Keratinocyte (primary cell): ENCODE data around the gene CLEC16A. TPM values are rescaled to one million over a fixed set of nuclear protein-coding genes. Genes with fewer than 3 reads are reported as not detected.

Experiments used
- DNase-seq: peaks from one replicate; pipeline ENCODE4 v3.0.0-alpha.2; 2011; ENCODE audit warnings: low read depth, missing footprints, low spot score
- FAIRE-seq: peaks from 2 replicates; lab custom pipeline; 2011; peaks lifted over from hg19 to GRCh38; lab: Jason Lieb, UNC
- H2AFZ ChIP-seq: 2 replicates; pipeline ENCODE4 v1.6.0; 2012; ENCODE audit warnings: low read length, control low read depth, inconsistent platforms; ENCODE audit not compliant: control insufficient read depth
- H3K27ac ChIP-seq: 2 replicates; pipeline ENCODE4 v1.5.1; 2011; ENCODE audit warnings: low read length; ENCODE audit not compliant: control insufficient read depth, insufficient read depth
- H3K27me3 ChIP-seq: 3 replicates; pipeline ENCODE4 v1.6.0; 2011; ENCODE audit warnings: low read length; ENCODE audit not compliant: control insufficient read depth, insufficient read depth; ENCODE audit errors: extremely low read depth
- H3K36me3 ChIP-seq, 2 experiments: 2 replicates in 1 of 2; 3 replicates in 1 of 2; pipeline ENCODE4 v1.5.1; 2011; ENCODE audit warnings: low read length in 2 of 2, mild to moderate bottlenecking in 1 of 2; ENCODE audit not compliant: control insufficient read depth in 2 of 2, insufficient read depth in 2 of 2; ENCODE audit errors: extremely low read depth in 1 of 2
- H3K4me1 ChIP-seq: 3 replicates; pipeline ENCODE4 v1.5.1; 2011; ENCODE audit warnings: low read length; ENCODE audit not compliant: control insufficient read depth, insufficient read depth; ENCODE audit errors: extremely low read depth
- H3K4me2 ChIP-seq: 3 replicates; pipeline ENCODE4 v1.6.0; 2011; ENCODE audit warnings: low read depth, low read length; ENCODE audit not compliant: control insufficient read depth, insufficient read depth; ENCODE audit errors: extremely low read depth
- H3K4me3 ChIP-seq, 3 experiments: fragments of 200-600 bp in 1 of 3; sonication (generic) in 1 of 3; 2 replicates in 2 of 3; 3 replicates in 1 of 3; pipeline ENCODE4 v1.5.1; 2011 to 2016; ENCODE audit warnings: low read length in 3 of 3, mild to moderate bottlenecking in 3 of 3, control low read depth in 2 of 3, inconsistent platforms in 1 of 3, low read depth in 1 of 3, mixed read lengths in 1 of 3, mixed run types in 1 of 3, moderate library complexity in 1 of 3; ENCODE audit not compliant: control insufficient read depth in 2 of 3, insufficient read depth in 2 of 3; ENCODE audit errors: extremely low read depth in 1 of 3
- H3K79me2 ChIP-seq: 2 replicates; pipeline ENCODE4 v1.6.0; 2012; ENCODE audit warnings: low read length; ENCODE audit not compliant: control insufficient read depth, insufficient read depth
- H3K9ac ChIP-seq: 3 replicates; pipeline ENCODE4 v1.6.0; 2011; ENCODE audit warnings: low read length; ENCODE audit not compliant: control insufficient read depth, insufficient read depth; ENCODE audit errors: extremely low read depth
- H3K9me1 ChIP-seq: 3 replicates; pipeline ENCODE4 v1.6.0; 2011; ENCODE audit warnings: low read length; ENCODE audit not compliant: control insufficient read depth, insufficient read depth; ENCODE audit errors: extremely low read depth
- H3K9me3 ChIP-seq: 2 replicates; pipeline ENCODE4 v1.5.1; 2012; ENCODE audit warnings: low read depth, low read length; ENCODE audit not compliant: control insufficient read depth
- H4K20me1 ChIP-seq: 3 replicates; pipeline ENCODE4 v1.6.0; 2011; ENCODE audit warnings: low read length; ENCODE audit not compliant: control insufficient read depth, insufficient read depth; ENCODE audit errors: extremely low read depth
- CTCF ChIP-seq, 3 experiments: IDR thresholded peaks in 1 of 3; conservative IDR thresholded peaks in 1 of 3; optimal IDR thresholded peaks in 1 of 3; 2 replicates in 2 of 3; 3 replicates in 1 of 3; pipeline versions ENCODE3 to v1.5.1; 2011; ENCODE audit warnings: low read length in 3 of 3, mild to moderate bottlenecking in 3 of 3, moderate library complexity in 2 of 3, control low read depth in 1 of 3, inconsistent platforms in 1 of 3; ENCODE audit not compliant: insufficient read depth in 2 of 3; ENCODE audit errors: extremely low read depth in 1 of 3
- EZH2 ChIP-seq: IDR thresholded peaks from one replicate; pipeline ENCODE4 v1.6.1; 2012; ENCODE audit warnings: inconsistent platforms, mild to moderate bottlenecking, low read length, moderate library complexity
- dilution Hi-C: fragments of 300-500 bp; cut with MboI; formaldehyde crosslinking; loops from one replicate; pipeline ENCODE4 v1.7.0; 2020; ENCODE audit warnings: low sequenced_read_pairs; ENCODE audit not compliant: extremely low pct_ligation_motif_present
- polyA plus RNA-seq, 5 experiments: library from polyadenylated mRNA; depleted of rRNA in 3 of 5; stranded (reverse) in 3 of 5; stranded (forward) in 1 of 5; unstranded in 1 of 5; fragments of >200 nt; gene quantifications; 1 replicate in 1 of 5; 2 replicates in 3 of 5; 3 replicates in 1 of 5; pipeline versions ENCODE4 v1.2.1 to v1.2.3, GENCODE V29; 2011 to 2012; ENCODE audit warnings: missing spikeins in 2 of 5, low read depth in 1 of 5, low replicate concordance in 1 of 5

Gene CLEC16A
- polyA plus RNA-seq, 1 donor (not counting 4 experiments of a cell fraction or from before 2014, with no cell fraction given): 9.5 TPM

DNA sequence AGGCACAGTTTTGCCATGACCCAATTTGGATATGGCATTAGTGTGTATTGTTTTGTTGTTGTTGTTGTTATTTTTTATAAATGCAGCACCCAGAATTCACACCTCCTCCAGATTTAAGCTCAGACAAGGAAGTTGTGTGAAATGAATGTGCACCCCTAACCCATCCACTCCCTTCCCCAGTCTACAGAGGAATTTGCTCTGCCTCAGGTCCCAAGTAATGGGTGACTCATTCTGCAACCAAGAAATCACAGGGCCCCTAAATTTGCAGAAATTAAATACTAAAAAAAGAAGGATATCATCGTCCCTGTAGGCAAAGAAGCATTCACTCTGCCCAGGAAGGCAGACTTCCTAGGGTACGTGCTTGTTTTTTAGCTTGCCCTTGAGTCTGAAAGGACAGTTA, 62.3 kb downstream of the CLEC16A start:
- no peaks in the 10 kb centered on the region for H3K9me3 ChIP-seq
- no peaks in the 10 kb centered on the region for H4K20me1 ChIP-seq
- H3K9me1 ChIP-seq: peaks cover 3% of the 10 kb centered on the region
- no peaks in the 10 kb centered on the region for H3K79me2 ChIP-seq
- no peaks in the 10 kb centered on the region for H3K27me3 ChIP-seq
- no peak overlapping the region for H3K4me3 ChIP-seq
- dilution Hi-C loops: no loop called here
- no peak overlapping the region for H3K27ac ChIP-seq
- DNase-seq (no peak), FAIRE-seq (no peak)
- TF ChIP-seq EZH2: no peak
- TF ChIP-seq CTCF (optimal IDR thresholded peaks at IDR 0.05 in 1 of 3, IDR thresholded peaks at IDR 0.05 in 1 of 3, conservative IDR thresholded peaks at IDR 0.05 in 1 of 3; ENCODE audit: extremely low read depth in 1 of 3, insufficient read depth in 2 of 3, low read length in 3 of 3): no peak
- H3K36me3 ChIP-seq: peaks cover 1 to 3% of the 10 kb centered on the region in 2 experiments
- H3K9ac ChIP-seq: no peak overlapping the region
- H3K4me1 ChIP-seq: peaks cover 48% of the 10 kb centered on the region
- no peak overlapping the region for H2AFZ ChIP-seq
- no peak overlapping the region for H3K4me2 ChIP-seq

DNA sequence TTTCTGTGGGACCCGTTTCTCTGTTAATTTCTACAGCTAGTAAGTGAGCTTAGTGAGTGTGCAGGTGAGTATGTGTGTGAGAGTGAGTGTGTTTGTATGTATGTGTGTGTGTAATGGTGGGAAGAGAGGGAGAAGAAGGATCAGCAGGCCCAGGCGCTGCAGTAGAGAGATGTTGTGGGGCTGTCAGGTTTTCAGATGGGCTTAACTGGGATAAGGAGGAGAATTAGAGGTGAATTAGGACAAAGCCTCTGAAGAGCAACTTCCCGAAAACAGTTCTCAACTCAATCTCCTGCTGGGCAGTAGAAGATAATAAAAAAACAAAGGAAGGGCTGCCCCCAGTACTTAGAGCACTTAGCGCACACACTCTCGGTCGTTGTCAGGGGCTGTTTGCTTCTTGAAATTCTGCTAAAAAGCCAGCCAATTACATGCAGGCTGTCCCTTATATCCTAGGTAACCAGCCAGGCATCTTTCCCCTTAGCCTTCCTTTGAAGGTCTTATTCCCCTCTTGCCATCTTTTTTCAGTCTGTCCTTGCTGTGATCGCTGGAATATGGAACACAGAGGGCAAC, 63.4 kb downstream of the CLEC16A start:
- no peak for DNase-seq
- no peaks in the 10 kb centered on the region for H3K79me2 ChIP-seq
- no peaks in the 10 kb centered on the region for H4K20me1 ChIP-seq
- H3K9ac ChIP-seq: no peak overlapping the region
- H2AFZ ChIP-seq: no peak overlapping the region
- H3K27ac ChIP-seq: no peak overlapping the region
- peaks cover 1 to 3% of the 10 kb centered on the region in 2 experiments for H3K36me3 ChIP-seq
- H3K9me1 ChIP-seq: peaks cover 3% of the 10 kb centered on the region
- dilution Hi-C loops: no loop called here
- peaks cover 50% of the 10 kb centered on the region for H3K4me1 ChIP-seq
- H3K4me2 ChIP-seq: no peak overlapping the region
- H3K4me3 ChIP-seq: no peak overlapping the region
- H3K9me3 ChIP-seq: no peaks in the 10 kb centered on the region
- H3K27me3 ChIP-seq: no peaks in the 10 kb centered on the region
- FAIRE-seq: no peak
- TF ChIP-seq CTCF (optimal IDR thresholded peaks at IDR 0.05 in 1 of 3, IDR thresholded peaks at IDR 0.05 in 1 of 3, conservative IDR thresholded peaks at IDR 0.05 in 1 of 3; ENCODE audit: extremely low read depth in 1 of 3, insufficient read depth in 2 of 3, low read length in 3 of 3) (no peak), EZH2 (no peak)
